NCI-H187 (cell line): ENCODE data around the gene TMEFF2.
"Not testable (repeated sequence)": the region's sequence is repeated elsewhere in the genome, so short reads cannot be mapped to it uniquely, and the experiment has no call there.

Experiments used
- DNase-seq, 2 experiments: peaks; one replicate each; lab custom pipeline; 2025; lab: John Stamatoyannopoulos, UW

The TMEFF2 gene

GRCh38 chr2:191931329-191931728 lies 263.4 kb downstream of the TMEFF2 start:
- no peak for DNase-seq

- no peak for DNase-seq
Observed at GRCh38 chr2:191930205-191930604, 264.5 kb downstream of the TMEFF2 start.

GRCh38 chr2:191929288-191929687 lies 265.4 kb downstream of the TMEFF2 start:
- no peak for DNase-seq

- DNase-seq = no peak
Observed at GRCh38 chr2:191927991-191928390, 266.7 kb downstream of the TMEFF2 start.

GRCh38 chr2:191927319-191927867 lies 267.3 kb downstream of the TMEFF2 start:
- DNase-seq = no peak

- DNase-seq = no peak
Observed at GRCh38 chr2:191926671-191927070, 268.1 kb downstream of the TMEFF2 start.

- DNase-seq = no peak
Observed at GRCh38 chr2:191923652-191923997, 271.1 kb downstream of the TMEFF2 start.

GRCh38 chr2:191922736-191923651 lies 271.7 kb downstream of the TMEFF2 start:
- DNase-seq = no peak

- not testable (repeated sequence) for DNase-seq
Observed at GRCh38 chr2:191921650-191922049, 273.1 kb downstream of the TMEFF2 start.

- no peak for DNase-seq
Observed at GRCh38 chr2:191920502-191920901, 274.2 kb downstream of the TMEFF2 start.

GRCh38 chr2:191917967-191918651 lies 276.6 kb downstream of the TMEFF2 start:
- no peak for DNase-seq

GRCh38 chr2:191917430-191917881 lies 277.3 kb downstream of the TMEFF2 start:
- DNase-seq = no peak

GRCh38 chr2:191916826-191917225 lies 277.9 kb downstream of the TMEFF2 start:
- DNase-seq = no peak

- DNase-seq = no peak
Observed at GRCh38 chr2:191915750-191916149, 279.0 kb downstream of the TMEFF2 start.

GRCh38 chr2:191913796-191914195 lies 280.9 kb downstream of the TMEFF2 start:
- no peak for DNase-seq

- no peak for DNase-seq
Observed at GRCh38 chr2:191912764-191913163, 282.0 kb downstream of the TMEFF2 start.

GRCh38 chr2:191910518-191910917 lies 284.2 kb downstream of the TMEFF2 start:
- DNase-seq = no peak

- DNase-seq = no peak
Observed at GRCh38 chr2:191908874-191909273, 285.9 kb downstream of the TMEFF2 start.

- DNase-seq = no peak
Observed at GRCh38 chr2:191907545-191907944, 287.2 kb downstream of the TMEFF2 start.

- DNase-seq = no peak
Observed at GRCh38 chr2:191907091-191907490, 287.6 kb downstream of the TMEFF2 start.

GRCh38 chr2:191905336-191905735 lies 289.4 kb downstream of the TMEFF2 start:
- DNase-seq = no peak

GRCh38 chr2:191901031-191901430 lies 293.7 kb downstream of the TMEFF2 start:
- no peak for DNase-seq

- DNase-seq = no peak
Observed at GRCh38 chr2:191899410-191899809, 295.3 kb downstream of the TMEFF2 start.
